Mucosa of stomach (tissue), 1 donor: ENCODE data around the gene CPNE6.
"Not testable (repeated sequence)": the region's sequence is repeated elsewhere in the genome, so short reads cannot be mapped to it uniquely, and the experiment has no call there.

Experiments
- H3K27me3 ChIP-seq: one replicate; pipeline ENCODE4 v1.7.0; 2013; ENCODE audit warnings: mild to moderate bottlenecking, low read length; ENCODE audit not compliant: control insufficient read depth, insufficient read depth
- H3K36me3 ChIP-seq: one replicate; pipeline ENCODE4 v1.7.0; 2013; ENCODE audit warnings: low read length; ENCODE audit not compliant: control insufficient read depth, insufficient read depth
- H3K4me1 ChIP-seq: one replicate; pipeline ENCODE4 v1.7.0; 2013; ENCODE audit warnings: mild to moderate bottlenecking, low read length; ENCODE audit not compliant: control insufficient read depth, insufficient read depth
- H3K4me3 ChIP-seq: one replicate; pipeline ENCODE4 v1.7.0; 2013; ENCODE audit warnings: low read length
- H3K9ac ChIP-seq: one replicate; pipeline ENCODE4 v1.7.0; 2013; ENCODE audit warnings: mild to moderate bottlenecking, low read length, moderate library complexity
- H3K9me3 ChIP-seq: one replicate; pipeline ENCODE4 v1.7.0; 2013; ENCODE audit warnings: mild to moderate bottlenecking, low read length, moderate library complexity; ENCODE audit not compliant: control insufficient read depth
- donor health status: Pancreatic carcinoma.

The CPNE6 gene

GRCh38 chr14:24071144-24071697 lies at the start of gene CPNE6:
Gene CPNE6, plus strand, starts transcription at chr14:24071562. Its CDS starts 1,375 bp downstream, at chr14:24072937.
- Histone ChIP-seq H3K9me3 (no peaks in the 10 kb centered on the region), H3K4me1 (peaks cover 37% of the 10 kb centered on the region), H3K9ac (no peak within 1 kb of the TSS), H3K36me3 (no peaks in the 10 kb centered on the region), H3K27me3 (peaks cover 16% of the 10 kb centered on the region), H3K4me3 (no peak within 1 kb of the TSS)

GRCh38 chr14:24024939-24025418 lies 46.4 kb upstream of the CPNE6 start:
- H3K36me3 ChIP-seq, H3K4me1 ChIP-seq, H3K27me3 ChIP-seq, H3K9ac ChIP-seq, H3K4me3 ChIP-seq, H3K9me3 ChIP-seq: not testable (repeated sequence)

GRCh38 chr14:24029687-24030086 lies 41.7 kb upstream of the CPNE6 start:
- H3K9ac ChIP-seq, H3K9me3 ChIP-seq, H3K4me1 ChIP-seq, H3K36me3 ChIP-seq, H3K27me3 ChIP-seq, H3K4me3 ChIP-seq: not testable (repeated sequence)

GRCh38 chr14:24031331-24031730 lies 40.0 kb upstream of the CPNE6 start:
- H3K4me3 ChIP-seq, H3K36me3 ChIP-seq, H3K4me1 ChIP-seq: not testable (repeated sequence)

GRCh38 chr14:24032727-24033418 lies 38.5 kb upstream of the CPNE6 start:
- Histone ChIP-seq H3K9ac (no peak overlapping the region), H3K36me3 (no peaks in the 10 kb centered on the region), H3K9me3 (no peaks in the 10 kb centered on the region), H3K27me3 (no peaks in the 10 kb centered on the region), H3K4me1 (peaks cover 6% of the 10 kb centered on the region), H3K4me3 (no peak overlapping the region)

More at GRCh38 chr14:24031331-24031730, 40.0 kb upstream of the CPNE6 start:
- H3K9me3 ChIP-seq, H3K9ac ChIP-seq, H3K27me3 ChIP-seq: not testable (repeated sequence)

- not testable (repeated sequence) for H3K36me3 ChIP-seq, H3K9me3 ChIP-seq, H3K27me3 ChIP-seq, H3K4me1 ChIP-seq, H3K4me3 ChIP-seq
- H3K9ac ChIP-seq, result peak overlapping the region; percentile 34
Measured at GRCh38 chr14:24035769-24036168, 35.6 kb upstream of the CPNE6 start.

- H3K4me3 ChIP-seq, result peak overlapping the region; percentile 79
Measured at GRCh38 chr14:24036169-24036962, 35.0 kb upstream of the CPNE6 start.

GRCh38 chr14:24036963-24037657 lies 34.3 kb upstream of the CPNE6 start:
- not testable (repeated sequence) for H3K36me3 ChIP-seq, H3K9me3 ChIP-seq, H3K4me1 ChIP-seq, H3K27me3 ChIP-seq
- H3K9ac ChIP-seq, result peak overlapping the region; percentile 90
- peak overlapping the region; percentile 79 for H3K4me3 ChIP-seq

More at GRCh38 chr14:24036169-24036962, 35.0 kb upstream of the CPNE6 start:
- Histone ChIP-seq H3K36me3 (no peaks in the 10 kb centered on the region), H3K9ac (peak overlapping the region; percentile 90), H3K4me1 (peaks cover 7% of the 10 kb centered on the region), H3K27me3 (no peaks in the 10 kb centered on the region), H3K9me3 (no peaks in the 10 kb centered on the region)

- no peak overlapping the region for H3K9ac ChIP-seq
- H3K9me3 ChIP-seq, result no peaks in the 10 kb centered on the region
- H3K27me3 ChIP-seq, result no peaks in the 10 kb centered on the region
- H3K4me3 ChIP-seq, result no peak overlapping the region
- no peaks in the 10 kb centered on the region for H3K36me3 ChIP-seq
- peaks cover 11% of the 10 kb centered on the region for H3K4me1 ChIP-seq
Measured at GRCh38 chr14:24037658-24038037, 33.7 kb upstream of the CPNE6 start.

GRCh38 chr14:24038686-24039085 lies 32.7 kb upstream of the CPNE6 start:
- H3K27me3 ChIP-seq, result no peaks in the 10 kb centered on the region
- peaks cover 14% of the 10 kb centered on the region for H3K4me1 ChIP-seq
- H3K9me3 ChIP-seq, result no peaks in the 10 kb centered on the region

GRCh38 chr14:24040692-24041091 lies 30.7 kb upstream of the CPNE6 start:
- H3K4me3 ChIP-seq, result no peak overlapping the region

More at GRCh38 chr14:24038686-24039085, 32.7 kb upstream of the CPNE6 start:
- no peak overlapping the region for H3K4me3 ChIP-seq
- H3K9ac ChIP-seq, result no peak overlapping the region
- no peaks in the 10 kb centered on the region for H3K36me3 ChIP-seq

GRCh38 chr14:24042746-24043145 lies 28.6 kb upstream of the CPNE6 start:
- H3K9me3 ChIP-seq, result no peaks in the 10 kb centered on the region
- H3K4me1 ChIP-seq, result peaks cover 10% of the 10 kb centered on the region
- H3K27me3 ChIP-seq, result no peaks in the 10 kb centered on the region
- no peaks in the 10 kb centered on the region for H3K36me3 ChIP-seq
- H3K4me3 ChIP-seq, result no peak overlapping the region
- peak overlapping the region; percentile 22 for H3K9ac ChIP-seq

More at GRCh38 chr14:24040692-24041091, 30.7 kb upstream of the CPNE6 start:
- H3K4me1 ChIP-seq, result peaks cover 14% of the 10 kb centered on the region
- H3K27me3 ChIP-seq, result no peaks in the 10 kb centered on the region
- H3K36me3 ChIP-seq, result no peaks in the 10 kb centered on the region
- no peaks in the 10 kb centered on the region for H3K9me3 ChIP-seq
- no peak overlapping the region for H3K9ac ChIP-seq
